ENCODE results near the gene HUNK.

Gene HUNK

GRCh38 chr21:31948676-31949075 lies 75.9 kb downstream of the HUNK start:
- in situ Hi-C loops (cut with MboI; ENCODE audit: low sequenced_read_pairs): no loop called here

- in situ Hi-C loops (cut with MboI; ENCODE audit: low sequenced_read_pairs): no loop called here
Observed at GRCh38 chr21:31952828-31953227, 80.0 kb downstream of the HUNK start.

DNA sequence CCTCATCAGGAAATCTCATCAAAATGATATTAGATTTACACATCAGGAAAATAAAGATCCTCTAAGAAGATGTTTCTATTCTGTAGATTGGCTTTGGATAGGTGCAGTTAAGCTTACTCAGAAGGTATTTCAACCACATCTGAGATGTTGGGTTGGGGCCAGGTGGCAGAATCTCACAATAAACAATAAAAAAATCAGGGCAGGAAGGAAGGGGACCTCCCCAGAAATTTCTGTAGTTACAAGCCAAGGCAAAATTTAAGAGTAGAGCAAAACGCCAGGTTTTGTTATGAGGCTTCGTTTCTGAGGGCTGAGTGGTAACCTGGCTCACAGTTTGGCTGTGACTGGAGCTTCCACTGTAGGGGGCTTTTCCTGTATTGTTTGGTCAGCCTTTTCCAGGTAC lies 84.8 kb downstream of the HUNK start:
- in situ Hi-C loops (cut with MboI; ENCODE audit: low sequenced_read_pairs): no loop called here

DNA sequence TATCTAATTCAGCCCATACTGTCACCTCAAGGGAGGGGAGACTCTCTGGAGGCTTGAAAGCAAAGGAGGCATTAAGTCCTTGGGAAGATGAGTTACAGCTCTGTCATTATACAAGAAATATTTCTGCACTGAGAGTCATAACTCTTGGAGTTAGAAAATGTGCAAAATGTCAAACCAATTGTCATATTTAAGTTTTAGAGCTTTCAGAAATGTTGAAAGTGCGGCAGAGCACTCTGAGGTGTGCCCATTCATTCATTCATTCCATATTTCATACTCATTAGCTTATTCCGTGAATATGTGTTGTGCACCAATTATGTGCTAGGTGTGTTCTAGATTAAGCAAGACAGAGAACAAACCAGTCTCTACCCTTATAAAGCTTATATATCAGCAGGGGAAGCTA lies 87.1 kb downstream of the HUNK start:
- in situ Hi-C loops (cut with MboI; ENCODE audit: low sequenced_read_pairs): no loop called here

GRCh38 chr21:31961027-31961426 lies 88.2 kb downstream of the HUNK start:
- in situ Hi-C loops (cut with MboI; ENCODE audit: low sequenced_read_pairs): no loop called here

DNA sequence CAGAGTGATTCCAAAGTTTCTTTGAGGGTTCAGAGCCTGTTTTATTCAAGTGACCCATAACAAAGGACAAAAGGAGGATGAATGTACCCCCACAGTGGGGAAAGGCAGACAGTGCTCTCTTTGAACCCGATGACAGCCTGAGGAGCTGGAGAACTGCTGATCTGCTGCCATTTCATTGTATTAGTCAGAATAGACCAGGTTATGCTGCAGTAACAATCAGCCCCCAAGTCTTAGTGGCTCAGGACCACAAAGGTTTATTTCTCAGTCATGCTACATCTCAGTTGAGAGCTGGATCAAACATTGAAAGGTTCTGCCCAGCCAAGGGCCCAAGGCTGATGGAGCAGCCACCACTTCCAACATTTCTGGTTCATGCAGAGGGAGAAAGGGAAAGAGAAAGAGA lies 88.9 kb downstream of the HUNK start:
- in situ Hi-C loops (cut with MboI; ENCODE audit: low sequenced_read_pairs): no loop called here

GRCh38 chr21:31964692-31965091 lies 91.9 kb downstream of the HUNK start:
- in situ Hi-C loops (cut with MboI; ENCODE audit: low sequenced_read_pairs): no loop called here

DNA sequence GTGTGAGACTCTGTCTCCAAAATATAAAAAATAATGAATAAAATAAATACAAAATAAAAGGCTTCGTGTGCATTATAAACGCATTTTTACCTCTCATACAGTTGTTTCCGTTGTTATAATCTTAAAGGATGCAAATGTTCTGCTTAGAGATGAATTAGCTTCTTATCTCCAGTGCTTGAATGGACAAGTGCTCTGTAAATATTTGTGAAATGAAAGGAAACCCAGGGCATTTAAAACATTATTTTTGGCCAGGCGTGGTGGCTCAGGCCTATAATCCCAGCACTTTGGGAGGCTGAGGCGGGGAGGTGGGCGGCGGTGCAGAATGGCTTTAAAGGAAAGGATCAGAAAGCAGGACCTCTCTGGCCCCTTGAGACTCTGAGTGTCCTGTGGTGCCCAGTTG lies 94.5 kb downstream of the HUNK start:
- in situ Hi-C loops (cut with MboI; ENCODE audit: low sequenced_read_pairs): no loop called here

DNA sequence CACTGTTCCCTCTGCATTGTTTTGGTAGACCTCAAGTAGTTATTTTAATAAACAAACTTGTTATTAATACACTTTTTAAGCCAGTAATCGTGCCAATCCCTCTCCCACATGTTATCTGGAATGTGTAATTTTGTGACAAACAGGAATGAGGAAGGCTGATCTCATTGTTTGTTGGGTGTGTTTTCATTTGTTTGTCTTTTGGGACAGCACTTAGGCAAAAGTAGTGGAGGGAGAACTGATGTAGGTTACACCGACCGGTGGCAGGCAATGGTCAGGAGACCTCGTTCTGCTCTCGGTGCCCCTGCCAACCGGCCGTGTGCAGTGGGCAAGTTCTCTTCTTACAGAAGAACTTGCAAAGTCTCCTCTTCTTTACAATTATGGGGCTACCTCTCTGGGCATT lies 99.8 kb downstream of the HUNK start:
- in situ Hi-C loops (cut with MboI; ENCODE audit: low sequenced_read_pairs): no loop called here

GRCh38 chr21:31973402-31973944 lies 100.7 kb downstream of the HUNK start:
- in situ Hi-C loops (cut with MboI; ENCODE audit: low sequenced_read_pairs): no loop called here

DNA sequence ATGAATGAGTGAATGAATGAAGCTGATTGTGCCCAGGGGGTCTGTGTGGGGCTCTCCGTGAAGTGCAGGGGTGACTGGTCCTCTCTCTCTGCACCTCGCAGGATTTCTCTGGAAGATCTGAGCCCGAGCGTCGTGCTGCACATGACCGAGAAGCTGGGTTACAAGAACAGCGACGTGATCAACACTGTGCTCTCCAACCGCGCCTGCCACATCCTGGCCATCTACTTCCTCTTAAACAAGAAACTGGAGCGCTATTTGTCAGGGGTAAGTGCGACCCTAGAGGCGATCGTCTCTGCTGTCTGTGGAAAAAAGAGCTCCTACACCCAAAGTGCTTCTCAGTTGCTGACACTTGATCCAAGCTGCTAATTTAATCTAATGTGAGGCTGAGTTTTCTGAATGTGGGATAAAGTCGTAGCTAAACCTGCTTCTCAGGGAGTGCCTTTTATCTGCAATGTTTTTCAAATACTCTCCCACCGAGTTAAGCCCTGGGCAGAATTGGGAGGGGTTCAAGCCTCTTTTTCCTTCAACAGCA lies 101.7 kb downstream of the HUNK start:
- in situ Hi-C loops (cut with MboI; ENCODE audit: low sequenced_read_pairs): no loop called here

- in situ Hi-C loops (cut with MboI; ENCODE audit: low sequenced_read_pairs): no loop called here
Observed at GRCh38 chr21:31975491-31975890, 102.7 kb downstream of the HUNK start.

GRCh38 chr21:31977816-31978215 lies 105.0 kb downstream of the HUNK start:
- in situ Hi-C loops (cut with MboI; ENCODE audit: low sequenced_read_pairs): no loop called here

DNA sequence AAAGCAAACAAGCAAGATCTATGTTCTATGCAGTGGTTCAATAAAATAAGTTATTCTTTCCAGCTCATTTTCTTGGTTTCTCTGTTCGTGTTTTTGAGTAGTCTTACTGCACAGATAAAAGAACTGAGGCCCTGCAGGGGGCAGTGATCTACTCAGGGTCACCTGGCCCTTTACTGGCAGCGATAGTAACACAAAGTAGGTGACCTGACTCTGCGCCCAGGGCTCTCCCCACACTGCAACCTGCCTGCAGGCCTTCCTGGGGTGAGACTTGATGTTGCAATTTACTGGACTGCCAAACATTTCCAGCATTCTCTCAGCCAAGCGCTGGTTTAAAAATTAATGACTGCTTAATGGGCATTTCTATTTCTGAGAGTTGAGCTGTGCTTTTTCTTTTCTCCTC lies 110.3 kb downstream of the HUNK start:
- in situ Hi-C loops (cut with MboI; ENCODE audit: low sequenced_read_pairs): no loop called here

- in situ Hi-C loops (cut with MboI; ENCODE audit: low sequenced_read_pairs): no loop called here
Observed at GRCh38 chr21:31983554-31983953, 110.7 kb downstream of the HUNK start.

DNA sequence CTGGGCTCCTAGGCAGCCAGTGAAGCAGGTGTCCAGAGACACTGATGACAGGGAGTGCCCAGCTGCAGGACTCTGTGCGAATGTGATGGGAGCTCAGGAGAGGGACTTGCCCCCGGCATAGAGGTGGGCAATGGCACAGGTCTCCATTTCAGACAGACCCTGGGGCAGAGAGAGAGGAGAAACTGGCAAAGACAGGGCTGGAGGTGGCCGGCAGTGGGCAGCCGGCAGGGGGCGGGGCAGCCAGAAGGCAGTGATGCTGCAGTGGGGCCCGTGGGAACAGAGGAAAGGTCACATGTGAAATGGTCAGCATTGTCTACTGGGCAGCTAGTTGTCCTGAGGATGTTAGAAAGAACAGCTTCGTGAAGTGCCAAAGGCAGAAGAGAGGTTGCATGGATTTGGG lies 112.6 kb downstream of the HUNK start:
- in situ Hi-C loops (cut with MboI; ENCODE audit: low sequenced_read_pairs): no loop called here

GRCh38 chr21:31986035-31986856 lies 113.4 kb downstream of the HUNK start:
- in situ Hi-C loops (cut with MboI; ENCODE audit: low sequenced_read_pairs): no loop called here

- in situ Hi-C loops (cut with MboI; ENCODE audit: low sequenced_read_pairs): no loop called here
Observed at GRCh38 chr21:31987696-31988095, 114.9 kb downstream of the HUNK start.

GRCh38 chr21:31988492-31989290 lies 115.9 kb downstream of the HUNK start:
- in situ Hi-C loops (cut with MboI; ENCODE audit: low sequenced_read_pairs): no loop called here

DNA sequence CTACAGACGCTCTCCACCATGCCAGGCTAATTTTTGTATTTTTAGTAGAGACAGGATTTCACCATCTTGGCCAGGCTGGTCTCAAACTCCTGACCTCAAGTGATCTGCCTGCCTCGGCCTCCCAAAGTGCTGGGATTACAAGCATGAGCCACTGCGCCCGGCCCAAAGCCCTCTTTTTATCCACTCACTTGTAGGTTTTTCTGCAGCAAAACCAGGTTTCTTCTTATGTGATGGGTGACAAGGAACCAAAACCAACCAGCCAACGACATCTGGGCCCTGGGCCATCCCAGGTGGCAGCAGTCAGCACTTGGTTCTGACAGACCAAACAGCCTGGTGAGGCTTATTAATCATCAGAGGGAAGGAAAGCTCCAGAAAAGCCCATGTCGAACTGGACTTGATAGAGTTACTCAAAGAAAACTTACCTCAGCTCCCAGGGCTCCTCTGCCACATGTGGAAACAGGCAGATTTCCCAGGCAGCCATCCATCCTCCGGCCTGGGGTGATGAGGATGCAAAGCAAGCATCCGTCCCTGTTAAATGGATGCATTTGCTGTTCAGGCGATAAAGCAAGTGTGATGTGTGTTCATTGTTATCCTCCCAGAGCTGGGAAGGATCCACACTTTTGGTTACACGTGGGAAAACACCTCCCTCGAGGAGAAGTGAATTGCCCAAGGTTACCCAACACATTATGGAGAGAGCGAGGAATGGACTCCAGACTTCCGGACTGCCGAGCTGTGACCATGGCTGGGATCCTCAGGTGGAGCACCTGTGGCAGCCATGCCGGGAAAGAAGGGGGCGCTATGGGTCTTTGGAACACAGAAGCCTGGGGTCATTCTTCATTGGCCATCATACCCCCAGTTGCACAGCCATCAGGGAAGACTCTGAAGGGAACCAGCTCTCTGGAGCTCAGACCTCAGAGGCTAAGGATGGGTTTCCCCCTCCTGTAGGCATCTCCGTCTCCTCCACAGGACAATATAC lies 118.8 kb downstream of the HUNK start:
- in situ Hi-C loops (cut with MboI; ENCODE audit: low sequenced_read_pairs): no loop called here

DNA sequence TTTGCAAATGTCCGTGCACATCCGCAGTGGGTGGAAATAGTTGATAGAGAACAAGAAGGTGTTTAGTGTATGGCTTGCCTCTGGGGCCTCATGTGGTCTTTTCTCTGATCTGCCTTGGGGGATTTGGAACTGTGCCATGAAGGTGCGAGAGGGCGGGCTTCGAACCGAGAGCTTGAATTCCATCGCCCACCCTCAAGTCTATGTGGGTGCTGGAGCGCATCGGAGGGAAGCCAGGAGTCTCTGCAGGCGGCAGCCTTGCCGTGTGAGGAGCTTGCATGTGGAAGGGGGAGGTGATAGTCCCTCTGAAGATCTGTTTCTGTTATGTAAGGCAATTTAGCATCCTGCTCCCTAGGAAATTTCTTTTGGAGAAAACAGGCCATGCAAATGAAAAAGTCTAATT lies 119.6 kb downstream of the HUNK start:
- in situ Hi-C loops (cut with MboI; ENCODE audit: low sequenced_read_pairs): no loop called here

Data from HL-60/S4 treated with phorbol 12-myristate 13-acetate at 8.2 ng/mL for 4 days and 3 days (cell line).